IPS-NIHi11 (cell line): Measurements from ENCODE around the gene GTF3C1.
"Not testable (repeated sequence)": the region's sequence is repeated elsewhere in the genome, so short reads cannot be mapped to it uniquely, and the experiment has no call there.

Experiments
- DNase-seq: peaks from one replicate; pipeline ENCODE4 v3.0.0; 2012; ENCODE audit warnings: mixed read lengths, low spot score

The GTF3C1 gene, protein sequence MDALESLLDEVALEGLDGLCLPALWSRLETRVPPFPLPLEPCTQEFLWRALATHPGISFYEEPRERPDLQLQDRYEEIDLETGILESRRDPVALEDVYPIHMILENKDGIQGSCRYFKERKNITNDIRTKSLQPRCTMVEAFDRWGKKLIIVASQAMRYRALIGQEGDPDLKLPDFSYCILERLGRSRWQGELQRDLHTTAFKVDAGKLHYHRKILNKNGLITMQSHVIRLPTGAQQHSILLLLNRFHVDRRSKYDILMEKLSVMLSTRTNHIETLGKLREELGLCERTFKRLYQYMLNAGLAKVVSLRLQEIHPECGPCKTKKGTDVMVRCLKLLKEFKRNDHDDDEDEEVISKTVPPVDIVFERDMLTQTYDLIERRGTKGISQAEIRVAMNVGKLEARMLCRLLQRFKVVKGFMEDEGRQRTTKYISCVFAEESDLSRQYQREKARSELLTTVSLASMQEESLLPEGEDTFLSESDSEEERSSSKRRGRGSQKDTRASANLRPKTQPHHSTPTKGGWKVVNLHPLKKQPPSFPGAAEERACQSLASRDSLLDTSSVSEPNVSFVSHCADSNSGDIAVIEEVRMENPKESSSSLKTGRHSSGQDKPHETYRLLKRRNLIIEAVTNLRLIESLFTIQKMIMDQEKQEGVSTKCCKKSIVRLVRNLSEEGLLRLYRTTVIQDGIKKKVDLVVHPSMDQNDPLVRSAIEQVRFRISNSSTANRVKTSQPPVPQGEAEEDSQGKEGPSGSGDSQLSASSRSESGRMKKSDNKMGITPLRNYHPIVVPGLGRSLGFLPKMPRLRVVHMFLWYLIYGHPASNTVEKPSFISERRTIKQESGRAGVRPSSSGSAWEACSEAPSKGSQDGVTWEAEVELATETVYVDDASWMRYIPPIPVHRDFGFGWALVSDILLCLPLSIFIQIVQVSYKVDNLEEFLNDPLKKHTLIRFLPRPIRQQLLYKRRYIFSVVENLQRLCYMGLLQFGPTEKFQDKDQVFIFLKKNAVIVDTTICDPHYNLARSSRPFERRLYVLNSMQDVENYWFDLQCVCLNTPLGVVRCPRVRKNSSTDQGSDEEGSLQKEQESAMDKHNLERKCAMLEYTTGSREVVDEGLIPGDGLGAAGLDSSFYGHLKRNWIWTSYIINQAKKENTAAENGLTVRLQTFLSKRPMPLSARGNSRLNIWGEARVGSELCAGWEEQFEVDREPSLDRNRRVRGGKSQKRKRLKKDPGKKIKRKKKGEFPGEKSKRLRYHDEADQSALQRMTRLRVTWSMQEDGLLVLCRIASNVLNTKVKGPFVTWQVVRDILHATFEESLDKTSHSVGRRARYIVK (N-terminal part only)

DNA sequence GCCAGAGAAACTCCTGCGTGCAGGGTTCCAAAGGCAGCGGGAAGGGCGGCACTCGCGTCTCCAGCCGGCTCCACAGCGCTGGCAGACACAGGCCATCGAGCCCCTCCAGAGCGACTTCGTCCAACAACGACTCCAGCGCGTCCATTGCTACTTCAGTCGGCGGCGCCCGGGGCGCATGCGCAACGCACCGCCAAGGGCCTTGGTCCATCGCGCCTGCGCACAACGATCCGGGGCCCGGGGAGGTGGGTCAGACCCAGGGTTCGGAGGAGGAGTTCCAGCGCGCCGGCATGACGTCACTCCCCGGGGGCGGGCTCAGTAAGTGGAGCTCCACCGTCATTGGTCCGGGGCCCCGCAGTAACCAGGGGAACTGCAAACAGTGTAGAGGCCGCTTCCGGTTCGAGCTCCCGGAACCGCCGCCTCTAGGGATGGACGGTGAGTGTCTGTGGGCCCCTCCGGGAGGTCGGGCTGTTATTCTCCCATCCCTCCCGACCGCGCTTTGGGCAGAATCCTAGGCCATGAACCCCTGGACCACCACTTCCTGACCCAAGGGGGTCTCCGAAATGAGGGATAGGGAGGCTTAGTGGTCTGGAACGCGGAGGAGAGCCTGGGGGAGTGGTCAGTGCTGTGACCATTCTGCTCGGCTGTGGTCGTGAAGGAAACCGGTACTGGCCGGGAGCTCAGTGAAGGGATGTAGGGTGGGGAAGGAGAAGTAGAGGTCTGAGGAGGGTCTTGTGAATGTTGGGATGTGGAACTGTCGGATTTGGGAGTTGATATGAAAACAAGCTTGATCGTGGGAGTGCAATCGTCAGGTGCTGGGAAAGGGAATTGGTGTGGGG, at the start of gene GTF3C1, which contains the start of gene KATNIP:
GTF3C1 (minus strand) TSS at position 168 of the 836 bp plus-strand sequence; CDS start at position 145, 23 bp downstream.
KATNIP (plus strand) TSS at position 399 of the 836 bp plus-strand sequence; CDS start at position 426, 27 bp downstream.
- peak; percentile 100 for DNase-seq

DNA sequence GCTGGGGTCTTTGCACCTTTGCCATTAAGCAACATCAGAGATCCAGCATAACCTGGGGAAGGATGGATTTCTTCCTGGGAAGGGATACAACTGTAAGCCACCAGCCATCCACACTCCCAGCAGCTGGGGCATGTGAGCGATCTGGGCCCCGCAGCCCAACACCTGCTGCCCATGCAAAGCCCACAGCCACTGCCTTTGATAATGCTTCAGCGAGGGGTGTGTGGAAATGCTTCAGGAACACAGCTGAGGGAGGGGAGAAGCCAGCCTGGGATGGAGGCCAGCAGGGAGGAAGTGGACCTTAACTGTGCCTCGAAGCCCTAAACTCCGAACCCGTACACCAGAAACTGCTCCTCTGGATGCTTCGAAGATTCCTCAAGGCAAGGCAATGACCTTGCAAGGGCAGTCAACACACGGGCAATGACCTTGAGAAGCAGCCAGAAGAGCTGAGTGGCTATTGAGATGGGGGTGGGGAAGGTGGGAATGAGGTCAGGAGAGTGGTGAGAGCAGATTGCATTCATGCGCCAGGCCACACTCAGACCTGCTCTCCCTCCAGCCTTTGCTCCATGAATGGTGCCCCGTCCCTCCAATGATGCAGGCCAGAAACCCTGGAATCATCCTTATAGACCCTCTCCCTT, 49.3 kb upstream of the GTF3C1 start:
- no peak for DNase-seq

DNA sequence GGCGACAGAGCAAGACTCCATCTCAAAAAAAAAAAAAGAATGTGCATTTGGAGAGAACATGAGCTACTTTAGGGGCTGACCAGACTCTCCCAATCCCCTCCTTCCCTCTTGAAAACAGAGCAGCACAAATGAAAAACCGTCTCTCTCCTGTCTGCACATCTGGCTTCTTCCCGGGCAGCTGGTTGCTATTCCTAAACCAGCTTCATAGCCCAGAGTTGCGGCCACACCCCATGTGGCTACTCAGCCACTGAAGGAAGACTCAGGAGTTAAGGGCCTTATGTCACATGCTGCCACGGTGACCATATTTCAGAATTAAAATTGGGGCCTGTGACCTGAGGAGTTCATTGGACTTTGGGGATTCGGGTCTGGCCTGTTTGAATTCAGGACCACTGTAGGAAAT, 48.5 kb upstream of the GTF3C1 start:
- DNase-seq = no peak

DNA sequence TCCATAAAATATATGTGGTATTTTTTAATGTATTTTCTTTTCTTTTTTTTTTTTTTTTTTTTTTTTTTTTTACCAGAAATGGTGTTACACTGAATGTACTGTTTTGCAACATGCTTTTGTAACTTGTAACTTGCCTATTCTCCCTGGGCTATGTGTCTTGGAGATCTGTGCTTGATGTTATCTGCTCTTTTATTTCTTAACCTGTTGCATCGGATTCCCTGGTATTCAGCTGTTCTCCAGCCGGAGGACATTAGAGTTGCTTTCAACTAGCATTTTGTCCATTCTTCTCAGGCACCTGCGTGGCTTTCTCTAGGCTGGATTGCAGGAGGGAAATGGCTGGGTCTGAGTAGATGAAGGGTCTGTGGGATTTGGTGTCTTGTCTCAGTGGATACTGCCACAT, 47.6 kb upstream of the GTF3C1 start:
- no peak for DNase-seq

DNA sequence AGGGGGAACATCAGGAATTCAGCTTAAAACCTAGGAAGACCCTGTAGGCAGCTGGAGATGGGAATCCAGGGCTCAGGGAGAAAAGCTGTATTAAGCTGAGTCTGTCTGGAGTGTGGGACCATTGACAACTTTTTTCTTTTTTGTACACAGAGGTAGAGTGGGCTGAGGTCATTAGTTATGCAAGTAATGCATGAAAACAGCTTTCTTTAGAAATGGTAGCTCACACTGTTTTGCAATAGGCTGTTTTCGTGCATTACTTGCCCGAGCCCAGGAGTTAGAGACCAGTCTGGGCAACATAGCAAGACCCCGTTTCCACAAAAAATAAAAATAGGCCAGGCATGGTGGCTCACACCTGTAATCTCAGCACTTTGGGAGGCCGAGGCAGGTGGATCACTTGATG, 46.7 kb upstream of the GTF3C1 start:
- DNase-seq = no peak

DNA sequence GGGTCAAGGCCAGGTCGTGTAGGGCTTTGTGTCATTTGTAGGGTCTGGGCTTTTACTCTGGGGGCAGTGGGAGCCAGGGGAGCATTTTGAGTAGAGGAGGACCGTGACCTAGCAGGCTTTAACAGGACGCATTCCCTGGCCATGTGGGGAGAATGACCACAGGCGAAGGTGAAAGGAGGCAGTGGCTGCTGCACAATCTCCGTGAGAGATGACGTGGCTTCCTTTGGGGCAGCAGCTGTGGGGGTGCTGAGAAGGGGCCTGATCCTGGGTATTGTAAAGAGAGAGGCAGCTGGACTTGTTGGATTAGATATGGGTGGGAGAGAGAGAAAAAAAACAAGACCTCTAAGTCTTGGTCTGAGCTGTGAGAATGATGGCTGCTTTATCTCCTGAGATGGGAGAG, 46.3 kb upstream of the GTF3C1 start:
- no peak for DNase-seq

DNA sequence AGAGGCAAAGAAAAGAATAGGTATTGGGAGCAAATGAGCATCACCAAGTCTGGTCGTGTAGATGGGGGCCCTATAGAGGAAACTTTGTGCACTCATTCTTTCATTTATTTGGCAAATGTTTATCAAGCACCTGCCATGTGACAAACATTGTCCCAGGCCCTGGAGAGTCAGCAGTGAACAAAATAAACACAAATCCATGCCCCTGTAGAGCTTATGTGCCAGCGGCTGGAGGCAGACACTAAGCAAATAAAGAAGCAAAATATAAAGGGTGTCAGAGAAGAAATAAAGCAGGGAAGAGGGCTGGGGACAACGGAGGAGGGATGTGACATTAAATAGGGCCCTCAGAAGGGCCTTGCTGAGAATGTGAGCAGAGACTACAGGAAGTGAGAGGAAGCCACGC, 45.8 kb upstream of the GTF3C1 start:
- no peak for DNase-seq

DNA sequence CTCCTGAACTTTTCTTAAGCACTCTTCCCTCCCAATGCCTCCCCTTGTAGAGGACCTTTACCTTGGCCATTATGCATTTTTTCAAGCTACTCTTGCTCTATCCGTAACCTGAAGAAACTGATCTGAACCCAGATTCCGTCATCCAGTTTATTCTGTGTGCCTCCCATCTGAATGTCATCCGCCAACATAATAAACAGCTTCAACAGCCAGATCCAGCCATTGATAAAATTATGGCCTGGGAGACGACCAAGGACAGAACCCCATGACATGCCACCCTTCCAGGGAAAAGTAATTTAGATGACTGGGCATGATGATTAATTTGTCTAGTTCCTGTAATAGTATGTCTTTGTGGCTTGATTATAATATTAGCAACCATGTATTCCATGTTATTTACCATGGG, 42.1 kb upstream of the GTF3C1 start:
- DNase-seq = no peak

DNA sequence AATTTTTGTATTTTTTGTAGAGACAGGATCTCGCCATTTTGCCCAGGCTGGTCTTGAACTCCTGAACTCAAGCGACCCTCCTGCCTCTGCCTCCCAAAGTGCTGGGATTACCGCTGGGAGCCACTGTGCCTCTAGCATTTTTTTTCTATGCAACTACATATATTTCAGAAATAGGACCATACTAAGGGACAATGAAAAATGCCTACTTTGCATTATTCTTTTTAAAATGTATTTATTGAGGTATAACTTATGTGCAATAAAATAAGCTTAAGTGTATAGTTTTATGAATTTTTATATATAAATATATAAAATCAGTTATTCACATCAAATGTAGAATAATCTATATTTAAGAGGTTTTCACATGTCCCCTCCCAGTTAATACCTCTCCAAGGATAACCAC, 38.3 kb upstream of the GTF3C1 start:
- DNase-seq = no peak

DNA sequence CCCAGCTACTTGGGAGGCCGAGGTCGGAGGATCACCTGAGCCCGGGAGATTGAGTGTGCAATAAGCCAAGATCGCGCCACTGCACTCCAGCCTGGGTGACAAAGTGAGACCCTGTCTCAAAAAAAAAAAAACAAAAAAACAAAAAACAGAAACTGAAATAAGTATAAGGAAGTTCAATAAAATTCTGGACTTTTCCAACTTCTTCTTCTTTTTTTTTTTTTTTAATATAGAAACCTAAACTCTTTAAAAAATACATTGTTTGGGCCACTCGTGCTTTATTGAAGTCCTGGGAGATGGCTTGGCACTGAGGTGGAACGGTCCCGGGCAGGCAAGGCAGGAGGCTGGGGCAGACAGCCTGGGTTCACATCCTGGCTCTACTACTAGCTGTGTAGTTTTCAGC, 37.0 kb upstream of the GTF3C1 start:
- no peak for DNase-seq

DNA sequence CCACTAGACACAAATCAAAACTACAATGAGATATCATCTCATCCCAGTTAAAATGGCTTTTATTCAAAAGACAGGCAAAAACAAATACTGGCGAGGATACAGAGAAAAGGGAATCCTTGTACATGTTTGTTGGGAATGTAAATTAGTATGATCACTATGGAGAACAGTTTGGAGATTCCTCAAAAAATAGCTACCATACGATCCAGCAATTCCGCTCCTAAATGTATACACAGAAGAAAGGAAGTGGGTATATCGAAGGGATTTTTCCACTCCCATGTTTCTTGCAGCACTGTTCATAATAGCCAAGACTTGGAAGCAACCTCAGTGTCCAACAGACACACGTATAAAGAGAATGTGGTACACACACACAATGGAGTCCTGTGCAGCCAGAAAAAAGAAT, 35.5 kb upstream of the GTF3C1 start:
- no peak for DNase-seq

DNA sequence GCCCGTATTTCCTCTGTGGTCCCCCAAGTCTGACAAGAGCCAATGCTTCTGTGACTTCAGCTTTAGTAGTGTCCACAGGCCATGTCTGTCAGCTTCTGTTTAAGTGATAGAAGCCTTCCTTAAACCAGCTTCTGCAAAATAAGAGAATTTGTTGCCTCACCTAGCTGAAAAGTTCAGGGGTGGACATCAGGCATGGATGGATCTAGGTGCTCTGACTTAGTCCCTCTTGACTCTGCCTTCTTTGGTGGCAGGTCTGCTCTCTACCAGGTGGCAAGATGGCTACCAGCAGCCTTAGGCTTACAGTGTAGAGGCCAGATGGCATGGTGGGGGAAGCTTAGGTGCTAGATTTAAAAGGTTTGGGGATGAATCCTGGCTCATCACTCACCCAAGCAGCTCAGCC, 33.9 kb upstream of the GTF3C1 start:
- no peak for DNase-seq

DNA sequence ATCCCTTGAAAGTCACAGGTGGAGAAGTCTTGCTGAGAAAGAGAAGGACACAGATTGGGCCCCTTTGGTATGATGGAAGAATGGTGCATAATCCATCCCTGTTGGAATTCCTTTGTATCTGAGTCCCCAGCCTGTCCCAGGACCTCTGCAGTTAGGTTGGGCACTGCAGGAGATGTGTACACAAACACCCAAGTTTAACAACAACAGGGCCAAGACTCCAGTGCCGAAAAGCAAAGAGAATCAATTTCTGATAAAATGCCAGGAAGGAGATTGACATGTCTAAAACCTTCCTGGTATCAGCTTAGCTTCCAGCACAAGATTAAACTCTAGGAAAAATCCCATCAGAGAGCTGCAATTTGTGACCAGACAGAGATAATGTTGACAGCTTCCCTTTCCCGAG, 33.2 kb upstream of the GTF3C1 start:
- DNase-seq = no peak

DNA sequence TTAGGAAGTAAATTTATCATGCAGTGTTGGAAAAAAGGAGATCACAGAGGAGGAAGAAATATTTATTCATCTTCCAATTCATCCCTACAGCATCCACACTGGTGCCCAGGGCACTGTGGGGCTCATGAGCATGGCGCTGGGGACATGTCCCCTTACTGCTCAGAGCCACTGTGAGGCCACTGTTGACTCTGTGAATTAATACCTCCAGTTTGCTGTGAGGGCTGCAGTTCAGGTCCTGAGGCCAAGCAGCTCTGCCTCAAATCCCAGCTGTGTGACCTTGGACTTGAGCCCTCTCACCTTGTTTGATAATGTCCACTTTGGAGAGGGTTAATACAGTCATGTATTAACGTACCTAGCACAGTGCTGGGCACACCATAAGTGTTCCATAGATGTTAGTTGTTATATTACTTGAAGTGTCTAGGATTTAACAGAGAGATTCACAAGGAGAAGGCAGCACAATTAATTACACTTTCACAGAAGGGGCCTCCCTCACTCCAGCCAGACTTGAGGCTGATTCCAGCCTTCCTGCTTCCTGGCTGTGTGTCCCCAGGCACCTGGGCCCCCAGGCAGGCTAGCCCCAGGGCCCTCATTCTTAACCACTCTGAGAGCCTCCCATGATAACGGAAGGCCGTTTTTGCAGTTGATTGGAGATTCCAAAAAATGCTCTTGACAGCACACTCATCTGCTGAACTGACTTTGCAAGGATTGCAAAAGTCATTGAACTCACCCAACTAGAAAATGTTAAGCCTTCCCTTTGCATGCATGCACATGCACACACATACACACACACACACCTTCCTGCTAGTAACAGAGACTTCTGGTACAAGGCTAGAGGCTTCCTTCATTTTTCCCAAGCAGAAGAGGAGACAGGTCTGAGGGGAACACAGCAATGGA, 29.6 kb upstream of the GTF3C1 start:
- no peak for DNase-seq

DNA sequence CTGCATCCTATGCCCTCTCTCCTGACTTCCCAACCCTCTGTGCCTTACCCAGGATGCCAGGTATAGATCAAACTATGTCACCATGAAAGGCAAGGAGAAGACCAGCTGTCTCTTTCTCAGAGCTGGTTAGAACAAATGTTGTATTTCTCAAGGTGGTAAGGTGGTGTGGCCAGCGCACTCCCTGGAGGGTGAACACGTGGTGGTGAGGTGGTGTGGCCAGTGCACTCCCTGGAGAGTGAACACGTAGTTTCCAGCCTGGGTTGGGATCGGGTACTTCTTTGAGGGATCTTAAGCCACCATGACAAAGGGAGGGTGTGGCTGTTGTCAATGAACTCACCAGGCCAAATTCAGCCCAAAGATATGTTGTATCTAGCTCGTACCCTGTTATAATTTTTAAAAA, 27.0 kb upstream of the GTF3C1 start:
- no peak for DNase-seq

DNA sequence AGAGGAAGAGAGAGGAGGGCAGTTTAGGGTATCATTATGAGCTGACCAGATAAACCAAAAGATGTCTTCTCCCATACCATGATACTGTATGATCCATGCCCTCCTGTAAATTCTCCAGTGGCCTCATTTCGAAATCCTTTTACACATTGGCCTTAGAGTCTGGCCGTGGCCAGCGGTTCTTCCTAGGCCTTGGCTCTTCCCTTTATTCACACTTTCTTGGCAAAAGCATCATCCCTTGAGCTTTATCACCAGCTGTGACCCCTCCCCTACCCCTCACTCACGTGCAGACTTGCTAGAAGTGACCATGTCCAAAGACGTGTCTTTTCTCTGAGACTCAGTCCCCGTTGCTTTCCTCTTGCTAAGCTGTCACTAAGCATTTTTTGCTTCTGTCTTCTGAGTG, 23.0 kb upstream of the GTF3C1 start:
- DNase-seq = no peak

DNA sequence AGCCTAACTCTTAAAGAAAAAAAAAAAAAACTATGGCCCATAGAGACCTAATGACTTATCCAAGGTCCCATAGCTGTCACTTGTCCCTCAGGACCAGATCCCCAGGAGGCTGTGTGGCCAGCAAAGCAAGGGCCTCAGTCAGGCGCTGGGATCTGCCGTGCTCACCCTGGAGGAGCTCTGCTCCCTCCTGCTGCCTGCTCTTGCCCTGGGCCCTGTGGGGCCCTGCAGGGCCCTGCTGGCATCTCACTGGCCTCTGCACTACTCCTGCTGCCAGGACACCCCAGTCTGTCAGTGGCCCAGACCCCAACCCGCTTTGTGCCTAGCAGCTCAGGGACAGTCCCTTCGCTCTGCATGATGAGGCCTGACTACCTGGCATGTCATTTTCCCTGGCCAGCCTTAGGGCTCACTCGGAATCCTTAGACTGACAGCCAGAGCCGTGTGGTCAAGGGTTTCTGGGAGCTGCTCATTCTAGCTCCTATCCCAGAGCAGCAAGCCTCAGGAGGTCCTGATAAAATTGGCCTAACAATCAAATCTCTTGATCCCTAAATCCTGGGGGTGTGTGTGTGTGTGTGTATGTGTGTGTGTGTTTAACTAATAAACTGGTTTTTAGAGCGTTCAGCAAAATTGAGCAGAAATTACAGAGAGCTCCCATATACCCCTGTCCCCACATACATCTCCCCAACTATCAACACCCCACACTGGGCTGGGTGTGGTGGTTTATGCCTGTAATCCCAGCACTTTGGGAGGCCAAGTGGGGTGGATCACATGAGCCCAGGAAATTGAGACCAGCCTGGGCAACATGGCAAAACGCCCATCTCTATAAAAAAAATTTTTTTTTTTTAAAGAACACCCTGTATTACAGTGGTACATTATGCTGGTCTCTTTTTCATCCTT, 22.0 kb upstream of the GTF3C1 start:
- no peak for DNase-seq

DNA sequence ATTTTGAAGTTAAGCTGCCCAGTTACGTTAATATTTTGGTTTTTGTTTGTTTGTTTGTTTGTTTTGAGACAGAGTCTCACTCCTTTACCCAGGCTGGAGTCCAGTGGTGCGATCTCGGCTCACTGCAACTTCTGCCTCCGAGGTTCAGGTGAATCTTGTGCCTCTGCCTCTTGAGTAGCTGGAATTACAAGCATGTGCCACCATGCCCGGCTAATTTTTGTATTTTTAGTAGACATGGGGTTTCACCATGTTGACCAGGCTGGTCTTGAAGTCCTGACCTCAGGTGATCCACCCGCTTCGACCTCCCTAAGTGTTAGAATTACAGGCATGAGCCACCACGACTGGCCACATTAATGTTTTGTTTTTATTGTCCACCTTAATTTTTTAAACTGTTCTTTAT, 21.3 kb upstream of the GTF3C1 start:
- DNase-seq = not testable (repeated sequence)

DNA sequence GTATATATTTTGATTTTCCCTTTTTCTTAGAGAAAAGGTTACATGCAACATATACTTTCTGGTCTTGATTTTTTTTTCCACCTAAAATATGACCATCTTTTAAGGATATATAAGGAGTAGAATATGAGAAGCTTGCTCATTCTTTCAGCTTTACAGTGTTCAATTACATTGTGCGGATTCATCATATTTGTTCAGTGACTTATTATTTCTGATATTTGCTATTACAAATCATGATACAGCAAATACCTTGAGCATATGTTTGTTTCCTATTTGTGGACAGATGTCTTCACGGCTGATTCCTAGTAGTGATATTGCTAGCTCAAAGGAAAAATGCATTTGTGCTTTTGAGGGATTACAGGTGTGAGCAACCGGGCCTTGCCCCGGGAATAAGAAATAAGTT, 18.4 kb upstream of the GTF3C1 start:
- DNase-seq = no peak
